GM12872 (cell line): ENCODE results near the gene PTPRCAP.

ENCODE experiments used
- TF ChIP-seq, protein P1 (sequence below): IDR thresholded peaks from 3 replicates; pipeline ENCODE4 v1.5.1; 2011; ENCODE audit warnings: low read depth, mild to moderate bottlenecking, low read length, moderate library complexity; ENCODE audit not compliant: insufficient read depth

The PTPRCAP gene

DNA sequence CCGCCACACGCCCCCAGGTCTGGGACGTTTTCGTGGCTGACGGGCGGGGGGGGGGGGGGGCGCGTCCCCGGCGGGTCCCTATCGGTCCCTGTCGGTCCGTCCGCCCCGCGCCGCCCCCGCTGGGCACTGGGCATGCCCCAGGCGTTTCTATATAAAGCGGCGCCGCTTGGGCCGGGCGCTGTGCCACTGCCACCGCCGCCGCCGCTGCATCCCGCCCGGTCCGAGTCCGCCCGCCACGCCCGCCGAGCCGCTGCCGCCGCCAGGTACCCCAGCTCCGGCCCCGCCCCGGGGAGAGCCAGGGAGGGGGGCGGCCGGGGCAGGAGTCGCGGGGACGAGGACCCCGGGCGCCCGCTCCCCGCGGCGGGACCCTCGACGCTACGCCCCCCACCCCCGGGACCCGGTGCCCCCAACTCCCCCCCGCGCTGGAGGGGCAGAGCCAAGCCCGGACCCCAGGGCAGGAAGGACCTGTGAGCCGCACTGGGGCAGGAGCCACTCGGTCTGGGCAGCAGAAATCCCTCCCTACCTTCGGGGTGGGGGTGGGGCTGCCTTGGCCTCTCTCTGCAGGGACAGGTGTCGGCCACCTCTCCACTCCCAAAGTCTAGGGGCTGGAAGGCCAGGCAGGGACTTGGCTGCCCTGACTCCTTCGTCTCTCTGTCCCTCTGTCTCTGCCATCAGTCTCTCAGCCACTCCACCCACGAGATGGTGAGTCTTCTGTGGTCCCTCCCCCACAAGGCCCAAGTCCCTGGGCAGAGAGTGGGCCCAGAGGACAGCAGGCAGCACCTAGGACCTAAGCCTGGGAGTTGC, 21.8 kb downstream of the PTPRCAP start, which contains the start of gene CARNS1:
CARNS1 (plus strand) TSS at position 178 of the 804 bp plus-strand sequence; CDS start at position 700, 522 bp downstream.
- TF ChIP-seq, protein P1, sequence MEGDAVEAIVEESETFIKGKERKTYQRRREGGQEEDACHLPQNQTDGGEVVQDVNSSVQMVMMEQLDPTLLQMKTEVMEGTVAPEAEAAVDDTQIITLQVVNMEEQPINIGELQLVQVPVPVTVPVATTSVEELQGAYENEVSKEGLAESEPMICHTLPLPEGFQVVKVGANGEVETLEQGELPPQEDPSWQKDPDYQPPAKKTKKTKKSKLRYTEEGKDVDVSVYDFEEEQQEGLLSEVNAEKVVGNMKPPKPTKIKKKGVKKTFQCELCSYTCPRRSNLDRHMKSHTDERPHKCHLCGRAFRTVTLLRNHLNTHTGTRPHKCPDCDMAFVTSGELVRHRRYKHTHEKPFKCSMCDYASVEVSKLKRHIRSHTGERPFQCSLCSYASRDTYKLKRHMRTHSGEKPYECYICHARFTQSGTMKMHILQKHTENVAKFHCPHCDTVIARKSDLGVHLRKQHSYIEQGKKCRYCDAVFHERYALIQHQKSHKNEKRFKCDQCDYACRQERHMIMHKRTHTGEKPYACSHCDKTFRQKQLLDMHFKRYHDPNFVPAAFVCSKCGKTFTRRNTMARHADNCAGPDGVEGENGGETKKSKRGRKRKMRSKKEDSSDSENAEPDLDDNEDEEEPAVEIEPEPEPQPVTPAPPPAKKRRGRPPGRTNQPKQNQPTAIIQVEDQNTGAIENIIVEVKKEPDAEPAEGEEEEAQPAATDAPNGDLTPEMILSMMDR, result no peak

DNA sequence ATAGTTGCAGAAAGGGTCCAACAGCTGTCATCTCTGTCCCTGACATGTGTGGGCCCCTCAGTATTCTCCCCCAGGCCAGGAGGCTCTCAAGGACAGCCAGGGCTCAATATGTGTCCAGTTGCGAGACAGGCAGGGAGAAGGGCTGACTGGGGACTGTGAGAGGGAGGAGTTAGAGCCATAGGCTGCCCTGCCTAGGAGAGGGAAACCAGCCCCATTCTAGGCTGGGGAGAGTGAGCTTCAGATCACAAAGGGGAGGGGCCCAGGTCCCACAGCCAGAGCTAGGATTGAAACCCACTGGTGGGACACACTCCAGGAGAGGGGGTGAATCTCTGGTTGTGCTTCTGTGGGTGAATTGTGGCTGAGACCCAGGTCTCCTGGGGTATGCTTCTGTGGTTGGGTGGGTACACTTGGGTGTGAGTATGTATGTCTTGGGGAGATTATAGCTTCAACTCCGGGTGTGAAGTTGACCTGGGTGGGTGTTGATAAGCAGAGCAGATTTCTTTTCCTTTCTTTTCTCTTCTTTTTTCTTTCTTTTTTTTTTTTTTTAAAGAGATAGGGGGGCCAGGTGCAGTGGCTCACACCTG, 24.1 kb downstream of the PTPRCAP start:
- TF ChIP-seq, protein P1, result no peak

DNA sequence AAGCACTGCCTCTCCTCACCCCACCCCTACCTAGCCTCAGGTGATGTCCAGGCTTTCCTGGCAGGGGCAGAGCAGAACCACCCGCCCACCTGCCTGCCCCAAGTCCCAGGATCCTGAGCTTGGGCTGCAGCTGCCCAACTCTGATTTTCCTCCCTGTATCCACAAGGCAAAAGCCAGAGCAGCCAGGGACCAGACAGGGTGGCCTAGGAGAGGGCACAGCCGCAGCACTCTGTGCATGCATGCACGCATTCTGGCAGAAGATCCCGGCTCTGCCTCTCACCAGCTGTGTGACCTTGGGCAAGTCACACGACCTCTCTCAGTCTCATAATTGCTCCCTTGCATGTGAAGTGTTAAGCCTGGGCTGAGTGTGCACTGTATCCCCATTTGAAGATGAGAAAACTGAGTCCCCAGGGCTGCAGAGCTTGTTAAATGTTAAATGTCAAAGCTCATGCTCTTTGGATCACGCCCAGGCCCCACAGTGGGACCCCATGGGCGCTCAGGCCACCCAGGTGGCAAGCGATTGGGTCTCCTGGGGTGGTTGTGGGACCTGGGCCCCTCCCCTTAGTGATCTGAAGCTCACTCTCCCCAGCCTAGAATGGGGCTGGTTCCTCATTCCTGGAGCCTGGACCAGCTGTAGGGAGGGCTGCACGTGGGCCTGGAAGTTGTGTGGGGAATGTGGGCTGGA, 24.8 kb downstream of the PTPRCAP start:
- TF ChIP-seq, protein P1, result no peak

DNA sequence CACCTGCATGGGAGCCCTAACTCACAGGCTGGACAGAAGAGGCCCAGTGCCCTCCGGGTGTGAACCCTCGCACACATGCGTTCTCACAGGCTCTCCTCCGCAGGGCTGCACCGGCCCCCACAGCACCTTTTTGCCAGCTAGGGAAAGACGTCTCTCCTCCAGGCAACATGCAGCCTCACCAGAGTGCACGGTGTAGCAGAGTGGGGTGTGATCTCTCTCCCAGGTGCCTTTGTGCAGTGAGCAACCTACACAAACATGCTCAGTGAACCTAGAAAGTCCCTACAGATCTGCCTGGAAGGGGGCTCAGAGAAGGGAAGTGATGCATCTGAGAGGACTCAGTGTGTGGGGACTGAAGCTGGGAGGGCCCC, 25.7 kb downstream of the PTPRCAP start:
- TF ChIP-seq, protein P1, result no peak

DNA sequence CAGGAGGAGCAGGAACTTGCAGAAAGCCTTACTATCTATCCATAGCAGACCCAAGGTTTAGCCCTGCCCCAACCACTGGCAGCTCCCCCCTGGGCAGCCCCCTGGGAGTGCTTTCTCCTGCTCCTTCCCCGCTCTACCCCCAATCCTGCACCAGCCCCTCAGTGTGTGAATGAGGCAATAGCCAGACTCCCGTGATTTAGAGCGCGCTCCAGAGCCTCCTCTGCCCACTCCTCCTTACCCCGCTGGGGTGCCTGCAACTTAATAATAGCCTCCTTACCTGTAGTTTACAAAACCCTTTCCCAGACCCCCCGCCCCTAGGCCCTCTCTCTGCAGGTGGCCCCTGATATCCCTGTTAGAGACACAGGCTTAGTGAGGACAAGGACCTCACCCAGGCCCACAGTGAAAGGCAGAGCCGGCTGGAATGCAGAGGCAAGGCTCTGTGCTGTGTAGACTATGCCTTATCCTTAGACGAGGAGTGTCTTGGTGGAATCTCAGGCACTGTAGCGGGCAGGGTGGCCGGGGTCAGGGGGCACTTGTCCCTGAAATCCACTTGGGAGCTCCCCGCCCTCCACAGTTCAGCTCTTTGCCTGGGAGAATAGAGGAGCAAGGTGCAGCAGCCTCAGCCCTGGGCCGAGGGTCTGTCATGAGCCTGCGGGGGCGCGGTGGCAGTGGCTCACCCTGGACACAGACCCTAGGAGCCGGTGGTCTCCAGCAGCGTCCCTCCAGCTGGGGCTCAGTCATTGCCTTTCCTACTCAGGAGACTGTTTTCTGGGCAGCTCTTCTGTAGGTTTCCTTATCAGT, 26.3 kb downstream of the PTPRCAP start:
- TF ChIP-seq, protein P1, result no peak

DNA sequence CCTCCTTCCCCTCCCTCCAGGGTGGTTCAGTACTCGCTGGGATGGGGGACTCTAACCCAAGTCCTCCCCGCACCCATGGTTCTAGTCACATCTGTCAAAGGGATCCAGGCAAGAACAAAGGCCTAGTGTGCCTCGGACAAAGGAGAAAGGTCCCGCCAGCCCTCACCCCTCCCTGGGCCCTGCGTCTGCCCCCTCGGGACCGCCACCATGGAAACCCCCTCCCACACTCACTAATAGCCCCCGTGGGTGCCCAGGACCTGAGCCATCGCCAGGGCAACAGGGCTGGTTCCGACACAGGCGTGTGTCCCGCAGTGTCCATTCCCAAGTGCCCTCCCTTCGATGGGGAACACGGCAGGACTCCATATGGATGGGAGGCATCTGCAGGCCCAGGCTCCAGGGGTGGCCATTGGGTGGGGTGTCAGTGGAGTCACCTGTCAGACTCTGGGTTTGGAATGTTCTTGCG, 27.1 kb downstream of the PTPRCAP start:
- TF ChIP-seq, protein P1, result no peak
